K562 (cell line): ENCODE results near the gene DIP2B. TPM values are rescaled to one million over a fixed set of nuclear protein-coding genes. Genes with fewer than 3 reads are reported as not detected.
A peak's percentile ranks its signal among the peaks of the same experiment; 100 is the strongest.

ENCODE experiments used
- ARID1B ChIP-seq: fragments of 450-650 bp; IDR thresholded peaks from 2 replicates; pipeline ENCODE4 v1.6.1; 2016; ENCODE audit warnings: antibody characterized with exemption, mild to moderate bottlenecking, inconsistent platforms
- BHLHE40 ChIP-seq: IDR thresholded peaks from 2 replicates; pipeline ENCODE4 v1.6.1; 2011; ENCODE audit warnings: low read length, improper control_type of control experiment
- CBFA2T3 ChIP-seq: fragments of 450-650 bp; IDR thresholded peaks from 2 replicates; pipeline ENCODE4 v1.6.1; 2017
- EP300 ChIP-seq: IDR thresholded peaks from 2 replicates; pipeline ENCODE4 v1.6.1; 2012; ENCODE audit warnings: low read length, improper control_type of control experiment
- EP400 ChIP-seq: fragments of 450-650 bp; IDR thresholded peaks from 2 replicates; pipeline ENCODE4 v1.6.1; 2017; ENCODE audit warnings: antibody characterized with exemption, mild to moderate bottlenecking, moderate library complexity
- ETS2 ChIP-seq: IDR thresholded peaks from 2 replicates; pipeline ENCODE4 v1.6.1; 2016; ENCODE audit warnings: borderline replicate concordance, missing genetic modification characterization, mild to moderate bottlenecking, moderate library complexity, missing compliant biosample characterization; ENCODE audit not compliant: poor library complexity, severe bottlenecking
- ETV1 ChIP-seq: fragments of 450-650 bp; conservative IDR thresholded peaks from 2 replicates; pipeline ENCODE4 v1.6.1; 2016; ENCODE audit warnings: missing genetic modification characterization, control low read depth, low read depth, missing compliant biosample characterization
- HEY1 ChIP-seq: fragments of 250-450 bp; sonication (Bioruptor Pico); IDR thresholded peaks from 2 replicates; pipeline ENCODE4 v1.5.0; 2020; ENCODE audit warnings: mild to moderate bottlenecking, moderate library complexity, borderline replicate concordance
- NONO ChIP-seq, 2 experiments: fragments of 200-400 bp in 1 of 2; fragments of 450-650 bp in 1 of 2; formaldehyde crosslinking in 1 of 2; IDR thresholded peaks; 2 replicates each; pipeline ENCODE4 v1.6.1; 2017; ENCODE audit warnings: low read depth in 2 of 2, mild to moderate bottlenecking in 2 of 2, moderate library complexity in 2 of 2, low read length in 1 of 2
- SMARCA4 ChIP-seq: fragments of 450-650 bp; IDR thresholded peaks from 2 replicates; pipeline ENCODE4 v1.6.1; 2016
- SPI1 ChIP-seq: IDR thresholded peaks from 2 replicates; pipeline ENCODE4 v1.6.1; 2011; ENCODE audit warnings: low read depth, low read length, control low read depth, borderline replicate concordance
- TCF3 ChIP-seq: sonication (generic); formaldehyde crosslinking; IDR thresholded peaks from 2 replicates; pipeline ENCODE4 v1.4.0; 2020; ENCODE audit warnings: mild to moderate bottlenecking, missing genetic modification reagents
- ZNF57 ChIP-seq: fragments of 450-650 bp; formaldehyde crosslinking; IDR thresholded peaks from 2 replicates; pipeline ENCODE4 v1.4.0; 2020; ENCODE audit warnings: mild to moderate bottlenecking, moderate library complexity
- ZNF79 ChIP-seq: fragments of 250-450 bp; sonication (Bioruptor Pico); IDR thresholded peaks from 2 replicates; pipeline ENCODE4 v1.4.0; 2020; ENCODE audit warnings: low read depth, mild to moderate bottlenecking, moderate library complexity
- polyA plus RNA-seq, 8 experiments: library from polyadenylated mRNA; depleted of rRNA in 4 of 8; stranded (reverse) in 5 of 8; unstranded in 3 of 8; fragments of >200 nt; fragmentation: Nextera tagmentation in 2 of 8; fragmentation: Illumina TruSeq in 1 of 8; extraction: Ambion mirVana in 2 of 8; extraction: Trizol in 1 of 8; gene quantifications; 2 replicates each; pipeline versions ENCODE4 v1.2.1 to v1.2.3, GENCODE V29; 2011 to 2014; ENCODE audit warnings: inconsistent platforms in 1 of 8, missing spikeins in 1 of 8
- total RNA-seq, 7 experiments: library from RNA; depleted of rRNA in 6 of 7; stranded (reverse); fragments of >200 nt in 6 of 7; fragmentation: Illumina TruSeq in 2 of 7; extraction: Trizol in 2 of 7; gene quantifications; 2 replicates each; pipeline versions ENCODE4 v1.2.1 to v1.2.3, GENCODE V29; 2011 to 2021; ENCODE audit warnings: low replicate concordance in 1 of 7
- TF ChIP-seq, protein P1 (sequence below): fragments of 250-450 bp; sonication (Bioruptor Pico); IDR thresholded peaks from 2 replicates; pipeline ENCODE4 v1.8.0; 2022; ENCODE audit warnings: moderate library complexity, mild to moderate bottlenecking, inconsistent platforms
- TF ChIP-seq, protein P2 (sequence below): IDR thresholded peaks from 2 replicates; pipeline ENCODE4 v1.6.1; 2012; ENCODE audit warnings: low read depth, low read length, improper control_type of control experiment, borderline replicate concordance
- TF ChIP-seq, protein P3 (sequence below): sonication (generic); formaldehyde crosslinking; IDR thresholded peaks from 2 replicates; pipeline ENCODE4 v1.8.0; 2022; ENCODE audit warnings: mild to moderate bottlenecking, missing genetic modification reagents
- TF ChIP-seq, protein P4 (sequence below), 3 experiments: IDR thresholded peaks in 2 of 3; conservative IDR thresholded peaks in 1 of 3; 2 replicates each; pipeline ENCODE4 v1.5.1; 2011 to 2012; ENCODE audit warnings: low read length in 3 of 3, mild to moderate bottlenecking in 3 of 3, control low read depth in 2 of 3, improper control_type of control experiment in 1 of 3, inconsistent platforms in 1 of 3, low read depth in 1 of 3, mixed read lengths in 1 of 3, moderate library complexity in 1 of 3; ENCODE audit not compliant: insufficient read depth in 2 of 3

Gene DIP2B
- total and polyA plus RNA-seq, 9 of the 15 experiments (the other 6 are each of a cell fraction or from before 2014, with no cell fraction given) = 4.6 to 26.1 (median 18.8) TPM

- TF ChIP-seq, protein P1, sequence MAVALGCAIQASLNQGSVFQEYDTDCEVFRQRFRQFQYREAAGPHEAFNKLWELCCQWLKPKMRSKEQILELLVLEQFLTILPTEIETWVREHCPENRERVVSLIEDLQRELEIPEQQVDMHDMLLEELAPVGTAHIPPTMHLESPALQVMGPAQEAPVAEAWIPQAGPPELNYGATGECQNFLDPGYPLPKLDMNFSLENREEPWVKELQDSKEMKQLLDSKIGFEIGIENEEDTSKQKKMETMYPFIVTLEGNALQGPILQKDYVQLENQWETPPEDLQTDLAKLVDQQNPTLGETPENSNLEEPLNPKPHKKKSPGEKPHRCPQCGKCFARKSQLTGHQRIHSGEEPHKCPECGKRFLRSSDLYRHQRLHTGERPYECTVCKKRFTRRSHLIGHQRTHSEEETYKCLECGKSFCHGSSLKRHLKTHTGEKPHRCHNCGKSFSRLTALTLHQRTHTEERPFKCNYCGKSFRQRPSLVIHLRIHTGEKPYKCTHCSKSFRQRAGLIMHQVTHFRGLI (CRISPR knock-in tag) = no peak
- no peak for TF ChIP-seq ZNF57 (CRISPR knock-in tag)
- no peak for TF ChIP-seq ZNF79
- 0 out of 2 replicates have a peak, but pooled peaks have one; percentile 44 for TF ChIP-seq SPI1
- TF ChIP-seq HEY1 (CRISPR knock-in tag) = no peak
- no peak; the same call in 1 of the 2 replicates for TF ChIP-seq ETV1 (tag)
- TF ChIP-seq SMARCA4 = 0 out of 2 replicates have a peak, but pooled peaks have one; percentile 14
- TF ChIP-seq, protein P2, sequence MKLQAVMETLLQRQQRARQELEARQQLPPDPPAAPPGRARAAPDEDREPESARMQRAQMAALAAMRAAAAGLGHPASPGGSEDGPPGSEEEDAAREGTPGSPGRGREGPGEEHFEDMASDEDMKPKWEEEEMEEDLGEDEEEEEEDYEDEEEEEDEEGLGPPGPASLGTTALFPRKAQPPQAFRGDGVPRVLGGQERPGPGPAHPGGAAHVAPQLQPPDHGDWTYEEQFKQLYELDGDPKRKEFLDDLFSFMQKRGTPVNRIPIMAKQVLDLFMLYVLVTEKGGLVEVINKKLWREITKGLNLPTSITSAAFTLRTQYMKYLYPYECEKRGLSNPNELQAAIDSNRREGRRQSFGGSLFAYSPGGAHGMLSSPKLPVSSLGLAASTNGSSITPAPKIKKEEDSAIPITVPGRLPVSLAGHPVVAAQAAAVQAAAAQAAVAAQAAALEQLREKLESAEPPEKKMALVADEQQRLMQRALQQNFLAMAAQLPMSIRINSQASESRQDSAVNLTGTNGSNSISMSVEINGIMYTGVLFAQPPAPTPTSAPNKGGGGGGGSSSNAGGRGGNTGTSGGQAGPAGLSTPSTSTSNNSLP = no peak
- TF ChIP-seq TCF3 = peak; percentile 86
- peak; percentile 13; the same call in 1 of the 2 replicates for TF ChIP-seq EP400
- TF ChIP-seq ETS2 (tag) = no peak
- TF ChIP-seq, protein P3, sequence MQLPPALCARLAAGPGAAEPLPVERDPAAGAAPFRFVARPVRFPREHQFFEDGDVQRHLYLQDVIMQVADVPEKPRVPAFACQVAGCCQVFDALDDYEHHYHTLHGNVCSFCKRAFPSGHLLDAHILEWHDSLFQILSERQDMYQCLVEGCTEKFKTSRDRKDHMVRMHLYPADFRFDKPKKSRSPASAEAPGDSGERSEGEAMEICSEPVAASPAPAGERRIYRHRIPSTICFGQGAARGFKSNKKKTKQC = no peak
- no peak for TF ChIP-seq NONO (IDR thresholded peaks at IDR 0.05; ENCODE audit: low read depth in 2 of 2, low read length in 1 of 2)
- TF ChIP-seq EP300 = peak; percentile 35; the same call in 1 of the 2 replicates
- TF ChIP-seq CBFA2T3 = peak; percentile 86
- TF ChIP-seq BHLHE40 = peak; percentile 87
- TF ChIP-seq, protein P4, sequence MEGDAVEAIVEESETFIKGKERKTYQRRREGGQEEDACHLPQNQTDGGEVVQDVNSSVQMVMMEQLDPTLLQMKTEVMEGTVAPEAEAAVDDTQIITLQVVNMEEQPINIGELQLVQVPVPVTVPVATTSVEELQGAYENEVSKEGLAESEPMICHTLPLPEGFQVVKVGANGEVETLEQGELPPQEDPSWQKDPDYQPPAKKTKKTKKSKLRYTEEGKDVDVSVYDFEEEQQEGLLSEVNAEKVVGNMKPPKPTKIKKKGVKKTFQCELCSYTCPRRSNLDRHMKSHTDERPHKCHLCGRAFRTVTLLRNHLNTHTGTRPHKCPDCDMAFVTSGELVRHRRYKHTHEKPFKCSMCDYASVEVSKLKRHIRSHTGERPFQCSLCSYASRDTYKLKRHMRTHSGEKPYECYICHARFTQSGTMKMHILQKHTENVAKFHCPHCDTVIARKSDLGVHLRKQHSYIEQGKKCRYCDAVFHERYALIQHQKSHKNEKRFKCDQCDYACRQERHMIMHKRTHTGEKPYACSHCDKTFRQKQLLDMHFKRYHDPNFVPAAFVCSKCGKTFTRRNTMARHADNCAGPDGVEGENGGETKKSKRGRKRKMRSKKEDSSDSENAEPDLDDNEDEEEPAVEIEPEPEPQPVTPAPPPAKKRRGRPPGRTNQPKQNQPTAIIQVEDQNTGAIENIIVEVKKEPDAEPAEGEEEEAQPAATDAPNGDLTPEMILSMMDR (IDR thresholded peaks at IDR 0.05 in 2 of 3, conservative IDR thresholded peaks at IDR 0.05 in 1 of 3; ENCODE audit: insufficient read depth in 2 of 3, low read depth in 1 of 3, low read length in 3 of 3) = 0 out of 6 replicates have a peak, but pooled peaks of 1 of the 3 experiments have one; percentile 5
- TF ChIP-seq ARID1B = peak; percentile 75
These were observed 136.8 kb downstream of the DIP2B start (continued) for GRCh38 chr12:50641566-50641965.
